Esophagus squamous epithelium (tissue), 5 donors: ENCODE data around the gene MOGAT1. TPM values are rescaled to one million over a fixed set of nuclear protein-coding genes. Genes with fewer than 3 reads are reported as not detected.
"Not testable (repeated sequence)": the region's sequence is repeated elsewhere in the genome, so short reads cannot be mapped to it uniquely, and the experiment has no call there.

ENCODE experiments used
- DNase-seq: peaks from one replicate; lab custom pipeline; 2025; lab: John Stamatoyannopoulos, UW
- H3K27ac ChIP-seq, 4 donors: fragments of 200-600 bp; sonication (generic); one replicate each; pipeline ENCODE4 v1.5.1; 2016 to 2019; ENCODE audit warnings: mild to moderate bottlenecking in 1 of 4
- H3K27me3 ChIP-seq, 4 donors: fragments of 200-600 bp; sonication (generic); 1 replicate in 3 of 4; 2 replicates in 1 of 4; pipeline versions ENCODE4 v1.5.1 to v1.6.0; 2017 to 2021; ENCODE audit warnings: antibody characterized with exemption in 1 of 4
- H3K36me3 ChIP-seq, 3 donors: fragments of 200-600 bp; sonication (generic); one replicate each; pipeline ENCODE4 v1.5.1; 2016 to 2019
- H3K4me1 ChIP-seq, 3 donors: fragments of 200-600 bp; sonication (generic); one replicate each; pipeline ENCODE4 v1.5.1; 2017 to 2019
- H3K4me3 ChIP-seq, 4 donors: fragments of 200-600 bp; sonication (generic); 1 replicate in 3 of 4; 2 replicates in 1 of 4; pipeline ENCODE4 v1.5.1; 2016 to 2019; ENCODE audit warnings: mild to moderate bottlenecking in 2 of 4, moderate library complexity in 1 of 4
- H3K9me3 ChIP-seq, 3 donors: fragments of 200-600 bp; sonication (generic); one replicate each; pipeline ENCODE4 v1.5.1; 2016 to 2019
- CTCF ChIP-seq, 6 experiments: fragments of 450-650 bp in 4 of 6; fragments of 200-600 bp in 2 of 6; sonication (generic) in 2 of 6; IDR thresholded peaks; one replicate each; pipeline ENCODE4 v1.5.1; 2016 to 2019; ENCODE audit warnings: antibody characterized with exemption in 6 of 6, mild to moderate bottlenecking in 4 of 6, moderate library complexity in 4 of 6
- POLR2A ChIP-seq, 4 donors: fragments of 450-650 bp; IDR thresholded peaks; one replicate each; pipeline ENCODE4 v1.6.1; 2017; ENCODE audit warnings: antibody characterized with exemption in 4 of 4, mild to moderate bottlenecking in 4 of 4, moderate library complexity in 3 of 4
- WGBS, 2 donors: methylation state at CpG; one replicate each; pipeline ENCODE4 v1.1.5; 2018; 5-methylcytosine and 5-hydroxymethylcytosine counted together
- intact Hi-C: fragments of 100-400 bp; cut with DNase I; formaldehyde crosslinking; loops from one replicate; pipeline ENCODE4 v1.15.0; 2022
- total RNA-seq, 4 donors: library from RNA; depleted of rRNA; stranded (reverse); fragments of >200 nt; gene quantifications; one replicate each; pipeline ENCODE4 v1.1.0, GENCODE V29; 2016
- donor health status: DM: yes; HTN: yes; CAD: no.

The MOGAT1 gene
- total RNA-seq, 4 donors from 2014 or later: not detected

GRCh38 chr2:222752746-222753145 is 81.3 kb downstream of the MOGAT1 start:
- intact Hi-C loops: no loop called here
- WGBS, 2 donors: 77 to 81% methylated on average over 5 of the region's 5 CpGs
- no peaks in the 10 kb centered on the region for H3K36me3 ChIP-seq
- DNase-seq: no peak
- H3K4me1 ChIP-seq: peaks cover 0 to 22% (median 4%) of the 10 kb centered on the region in 3 donors
- no peaks in the 10 kb centered on the region for H3K9me3 ChIP-seq
- no peak overlapping the region for H3K4me3 ChIP-seq
- H3K27me3 ChIP-seq: no peaks in the 10 kb centered on the region
- TF ChIP-seq CTCF (IDR thresholded peaks at IDR 0.05) (no peak), POLR2A (IDR thresholded peaks at IDR 0.05) (no peak)
- H3K27ac ChIP-seq: peak overlapping the region in 3 of 4 donors; percentile 14 to 66 (median 54)

- intact Hi-C loops: no loop called here
- peaks cover 0 to 22% (median 4%) of the 10 kb centered on the region in 3 donors for H3K4me1 ChIP-seq
- H3K4me3 ChIP-seq: no peak overlapping the region
- peak overlapping the region in 3 of 4 donors; percentile 14 to 66 (median 54) for H3K27ac ChIP-seq
- no peak for DNase-seq
- H3K9me3 ChIP-seq: no peaks in the 10 kb centered on the region
- 39 to 44% methylated on average over 2 of the region's 2 CpGs for WGBS, 2 donors
- H3K36me3 ChIP-seq: no peaks in the 10 kb centered on the region
- no peaks in the 10 kb centered on the region for H3K27me3 ChIP-seq
- no peak for TF ChIP-seq CTCF (IDR thresholded peaks at IDR 0.05)
- TF ChIP-seq POLR2A (IDR thresholded peaks at IDR 0.05): no peak
Observed at GRCh38 chr2:222753251-222753824, 81.9 kb downstream of the MOGAT1 start.

- DNase-seq: no peak
- intact Hi-C loops: no loop called here
- peak overlapping the region in 2 of 4 donors; percentile 14 to 54 for H3K27ac ChIP-seq
- no peaks in the 10 kb centered on the region for H3K36me3 ChIP-seq
- no peak for TF ChIP-seq CTCF (IDR thresholded peaks at IDR 0.05)
- no peak for TF ChIP-seq POLR2A (IDR thresholded peaks at IDR 0.05)
- H3K9me3 ChIP-seq: no peaks in the 10 kb centered on the region
- H3K4me3 ChIP-seq: no peak overlapping the region
- 62 to 83% methylated on average over 1 of the region's 1 CpG for WGBS, 2 donors
- peaks cover 0 to 22% (median 4%) of the 10 kb centered on the region in 3 donors for H3K4me1 ChIP-seq
- H3K27me3 ChIP-seq: no peaks in the 10 kb centered on the region
Observed at GRCh38 chr2:222754324-222754930, 83.0 kb downstream of the MOGAT1 start.

- DNase-seq, H3K9me3 ChIP-seq, H3K4me3 ChIP-seq, intact Hi-C loops, H3K27ac ChIP-seq, H3K36me3 ChIP-seq, H3K27me3 ChIP-seq: not testable (repeated sequence)
- WGBS, 2 donors: 88 to 98% methylated on average over 3 to 5 of the region's 5 CpGs
- peaks cover 0 to 22% (median 4%) of the 10 kb centered on the region in 3 donors for H3K4me1 ChIP-seq
Observed at GRCh38 chr2:222755593-222755992, 84.1 kb downstream of the MOGAT1 start.

- TF ChIP-seq POLR2A (IDR thresholded peaks at IDR 0.05) (no peak), CTCF (IDR thresholded peaks at IDR 0.05) (no peak)
- intact Hi-C loops: no loop called here
Observed at GRCh38 chr2:222756362-222756831, 84.9 kb downstream of the MOGAT1 start.

More at GRCh38 chr2:222756362-222756831, 84.9 kb downstream of the MOGAT1 start:
- H3K4me3 ChIP-seq: no peak overlapping the region
- H3K36me3 ChIP-seq: no peaks in the 10 kb centered on the region
- DNase-seq: no peak
- 61 to 73% methylated on average over 2 to 3 of the region's 3 CpGs for WGBS, 2 donors
- H3K27ac ChIP-seq: no peak overlapping the region
- H3K9me3 ChIP-seq: no peaks in the 10 kb centered on the region
- H3K27me3 ChIP-seq: no peaks in the 10 kb centered on the region
- peaks cover 0 to 22% (median 4%) of the 10 kb centered on the region in 3 donors for H3K4me1 ChIP-seq
